Chondrocyte (in vitro differentiated cells): ENCODE measurements around the gene PACS1. TPM values are rescaled to one million over a fixed set of nuclear protein-coding genes. Genes with fewer than 3 reads are reported as not detected.

Experiments used
- DNase-seq: peaks from one replicate; pipeline ENCODE4 v3.0.0; 2021; ENCODE audit warnings: mixed read lengths, low spot score
- H3K27ac Mint-ChIP-seq: one replicate; pipeline ENCODE4 v1.8.0; 2021; ENCODE audit warnings: mild to moderate bottlenecking, moderate library complexity, mixed read lengths; ENCODE audit not compliant: unreplicated experiment
- H3K27me3 Mint-ChIP-seq: 2 replicates; pipeline ENCODE4 v1.8.0; 2021; ENCODE audit warnings: low read depth, mixed read lengths
- H3K36me3 Mint-ChIP-seq: 2 replicates; pipeline ENCODE4 v1.8.0; 2021; ENCODE audit warnings: low read depth, mixed read lengths
- H3K4me1 Mint-ChIP-seq: 2 replicates; pipeline ENCODE4 v1.8.0; 2021; ENCODE audit warnings: low read depth, mild to moderate bottlenecking, mixed read lengths
- H3K4me3 Mint-ChIP-seq: one replicate; pipeline ENCODE4 v1.8.0; 2021; ENCODE audit warnings: mild to moderate bottlenecking, moderate library complexity, mixed read lengths; ENCODE audit not compliant: unreplicated experiment
- H3K9me3 Mint-ChIP-seq: 2 replicates; pipeline ENCODE4 v1.8.0; 2021; ENCODE audit warnings: low read depth, mixed read lengths
- total RNA-seq: library from RNA; stranded (reverse); gene quantifications from 3 replicates; pipeline ENCODE4 v1.2.1, GENCODE V29; 2021
- TF ChIP-seq, protein P1 (sequence below): fragments of 200-600 bp; sonication (generic); IDR thresholded peaks from 2 replicates; pipeline ENCODE4 v1.5.0; 2021; ENCODE audit warnings: antibody characterized with exemption, mild to moderate bottlenecking, moderate library complexity

PACS1 gene
- total RNA-seq, 1 donor from 2014 or later: 90.7 TPM

DNA sequence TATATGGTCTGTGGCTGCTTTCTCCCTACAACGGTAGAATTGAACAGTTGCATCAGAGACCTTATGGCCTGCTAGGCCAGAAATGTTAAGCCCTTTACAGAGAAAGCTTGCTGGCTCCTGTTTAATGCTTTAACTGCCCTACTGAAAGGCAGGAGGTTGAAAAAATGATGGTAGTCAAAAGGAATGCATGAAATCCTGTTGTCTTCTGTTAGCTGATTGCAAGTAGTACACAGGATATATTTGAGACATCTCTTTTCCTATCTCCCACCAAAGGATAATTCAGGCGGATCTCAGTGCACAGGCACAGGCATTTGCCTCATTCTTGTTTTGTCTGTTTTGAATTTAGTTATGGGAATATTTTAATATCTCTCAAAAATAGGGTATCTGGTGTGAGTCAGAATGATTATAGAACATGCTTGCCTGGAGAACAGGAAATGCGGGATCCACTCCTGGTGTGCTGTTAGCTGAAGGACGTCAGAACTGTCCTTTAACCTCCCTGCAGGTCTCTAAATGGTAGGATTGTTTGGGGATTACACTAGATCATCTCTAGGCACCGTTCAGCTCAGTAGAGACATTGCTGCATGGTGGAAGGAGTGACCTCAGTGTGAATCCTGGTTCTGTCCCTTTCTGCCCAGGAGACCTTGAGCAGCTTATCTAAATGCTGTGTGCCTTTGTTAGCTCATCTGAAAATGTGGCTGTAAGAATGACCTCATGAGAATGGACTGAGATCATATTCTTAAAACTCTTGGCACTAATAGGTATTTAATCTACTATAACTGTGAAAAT is 49.5 kb downstream of the PACS1 start:
- Mint-ChIP-seq H3K36me3 (no peaks in the 10 kb centered on the region), H3K9me3 (peaks cover 2% of the 10 kb centered on the region), H3K4me1 (peaks cover 54% of the 10 kb centered on the region), H3K4me3 (no peak overlapping the region), H3K27ac (peak overlapping the region; percentile 73), H3K27me3 (no peaks in the 10 kb centered on the region)
- TF ChIP-seq, protein P1, sequence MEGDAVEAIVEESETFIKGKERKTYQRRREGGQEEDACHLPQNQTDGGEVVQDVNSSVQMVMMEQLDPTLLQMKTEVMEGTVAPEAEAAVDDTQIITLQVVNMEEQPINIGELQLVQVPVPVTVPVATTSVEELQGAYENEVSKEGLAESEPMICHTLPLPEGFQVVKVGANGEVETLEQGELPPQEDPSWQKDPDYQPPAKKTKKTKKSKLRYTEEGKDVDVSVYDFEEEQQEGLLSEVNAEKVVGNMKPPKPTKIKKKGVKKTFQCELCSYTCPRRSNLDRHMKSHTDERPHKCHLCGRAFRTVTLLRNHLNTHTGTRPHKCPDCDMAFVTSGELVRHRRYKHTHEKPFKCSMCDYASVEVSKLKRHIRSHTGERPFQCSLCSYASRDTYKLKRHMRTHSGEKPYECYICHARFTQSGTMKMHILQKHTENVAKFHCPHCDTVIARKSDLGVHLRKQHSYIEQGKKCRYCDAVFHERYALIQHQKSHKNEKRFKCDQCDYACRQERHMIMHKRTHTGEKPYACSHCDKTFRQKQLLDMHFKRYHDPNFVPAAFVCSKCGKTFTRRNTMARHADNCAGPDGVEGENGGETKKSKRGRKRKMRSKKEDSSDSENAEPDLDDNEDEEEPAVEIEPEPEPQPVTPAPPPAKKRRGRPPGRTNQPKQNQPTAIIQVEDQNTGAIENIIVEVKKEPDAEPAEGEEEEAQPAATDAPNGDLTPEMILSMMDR: no peak
- no peak for DNase-seq

DNA sequence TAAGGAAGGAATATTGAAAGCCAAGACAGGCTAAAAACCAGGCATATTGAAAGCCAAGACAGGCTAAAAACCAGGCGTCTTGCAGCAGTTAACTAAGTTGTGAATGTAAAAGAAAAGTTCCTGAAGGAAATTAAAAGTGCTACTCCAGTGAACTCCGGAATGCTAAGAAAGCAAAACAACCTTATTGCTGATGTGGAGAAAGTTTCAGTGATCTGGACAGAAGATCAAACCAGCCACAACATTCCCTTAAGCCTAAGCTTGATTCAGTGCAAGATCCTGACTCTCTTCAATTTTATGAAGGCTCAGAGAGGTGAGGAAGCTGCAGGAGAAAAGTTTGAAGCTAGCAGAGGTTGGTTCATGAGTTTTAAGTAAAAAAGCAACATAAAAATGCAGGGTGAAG is 51.4 kb downstream of the PACS1 start:
- peaks cover 46% of the 10 kb centered on the region for H3K4me1 Mint-ChIP-seq
- DNase-seq: no peak
- TF ChIP-seq, protein P1: no peak
- H3K36me3 Mint-ChIP-seq: no peaks in the 10 kb centered on the region
- no peak overlapping the region for H3K27ac Mint-ChIP-seq
- H3K4me3 Mint-ChIP-seq: no peak overlapping the region
- no peaks in the 10 kb centered on the region for H3K27me3 Mint-ChIP-seq
- peaks cover 2% of the 10 kb centered on the region for H3K9me3 Mint-ChIP-seq

DNA sequence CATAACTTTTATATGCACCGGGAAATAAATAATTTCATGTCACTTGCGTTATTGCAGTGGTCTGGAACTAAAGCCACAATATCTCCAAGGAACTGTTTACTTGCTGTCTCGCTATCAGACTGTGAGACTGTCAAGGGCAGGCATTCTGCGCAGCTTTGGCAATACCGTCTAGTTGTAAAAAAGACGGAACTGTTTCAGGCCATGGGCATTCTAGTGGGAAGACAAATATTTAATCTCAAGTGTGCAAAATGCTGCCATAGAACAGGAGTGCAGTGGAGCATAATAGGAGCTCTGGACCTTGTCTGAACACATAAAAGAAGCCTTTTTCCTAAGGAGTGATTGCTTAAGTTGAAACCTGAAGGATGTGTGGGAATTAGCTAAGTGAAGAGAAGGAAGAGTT is 53.8 kb downstream of the PACS1 start:
- TF ChIP-seq, protein P1: no peak
- Mint-ChIP-seq H3K4me1 (peaks cover 44% of the 10 kb centered on the region), H3K36me3 (no peaks in the 10 kb centered on the region), H3K9me3 (peaks cover 2% of the 10 kb centered on the region), H3K27ac (no peak overlapping the region), H3K27me3 (no peaks in the 10 kb centered on the region), H3K4me3 (no peak overlapping the region)
- no peak for DNase-seq

DNA sequence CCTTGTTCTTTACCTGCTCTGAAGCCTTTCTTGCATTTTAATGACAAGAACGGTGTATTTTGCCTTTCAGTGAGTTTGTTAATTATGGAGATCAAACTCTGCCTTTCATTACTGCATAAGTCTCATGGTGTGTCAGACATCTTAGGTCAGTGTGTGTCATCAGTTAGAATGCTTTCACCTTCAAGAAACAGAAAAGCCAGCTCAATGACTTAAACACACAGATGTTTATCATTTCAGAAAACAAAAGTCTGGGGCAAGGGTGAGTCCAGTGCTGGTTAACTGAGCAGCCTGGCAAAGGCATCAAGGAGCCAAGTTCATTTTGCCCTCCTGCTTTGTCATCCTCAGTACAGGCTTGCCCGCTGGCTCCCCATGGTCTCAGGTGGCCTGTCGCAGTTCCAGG is 54.5 kb downstream of the PACS1 start:
- Mint-ChIP-seq H3K36me3 (no peaks in the 10 kb centered on the region), H3K9me3 (peaks cover 2% of the 10 kb centered on the region), H3K27ac (no peak overlapping the region), H3K4me3 (no peak overlapping the region), H3K4me1 (peaks cover 38% of the 10 kb centered on the region), H3K27me3 (no peaks in the 10 kb centered on the region)
- TF ChIP-seq, protein P1: no peak
- no peak for DNase-seq

DNA sequence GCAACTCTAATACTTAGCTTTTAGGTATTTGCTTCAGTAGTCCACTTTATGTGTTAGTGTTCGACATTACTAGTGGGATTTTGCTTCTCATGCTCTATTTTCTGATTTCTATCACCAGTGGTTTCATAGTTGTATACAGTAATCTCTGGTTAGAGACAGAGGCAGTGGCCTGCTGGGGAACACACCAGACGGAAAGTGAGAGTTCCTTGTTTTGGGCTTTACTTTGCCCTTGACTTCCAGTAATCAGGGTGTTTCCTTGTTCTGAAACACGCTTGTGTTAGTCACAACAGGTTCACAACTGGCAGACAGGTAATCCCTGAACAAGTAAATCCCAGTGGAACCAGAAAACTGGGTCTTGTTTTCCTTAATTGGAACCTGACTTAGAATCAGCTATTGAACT is 56.0 kb downstream of the PACS1 start:
- Mint-ChIP-seq H3K9me3 (peaks cover 2% of the 10 kb centered on the region), H3K27ac (no peak overlapping the region), H3K36me3 (no peaks in the 10 kb centered on the region), H3K27me3 (no peaks in the 10 kb centered on the region), H3K4me1 (peaks cover 28% of the 10 kb centered on the region), H3K4me3 (no peak overlapping the region)
- TF ChIP-seq, protein P1: no peak
- DNase-seq: no peak
